Measurements from ENCODE around the gene NAA15. TPM values are rescaled to one million over a fixed set of nuclear protein-coding genes. Genes with fewer than 3 reads are reported as not detected.
"Not testable (repeated sequence)": the region's sequence is repeated elsewhere in the genome, so short reads cannot be mapped to it uniquely, and the experiment has no call there.

The NAA15 gene
- total and polyA plus RNA-seq, 8 donors = 4.8 to 55.1 (median 19.0) TPM

DNA sequence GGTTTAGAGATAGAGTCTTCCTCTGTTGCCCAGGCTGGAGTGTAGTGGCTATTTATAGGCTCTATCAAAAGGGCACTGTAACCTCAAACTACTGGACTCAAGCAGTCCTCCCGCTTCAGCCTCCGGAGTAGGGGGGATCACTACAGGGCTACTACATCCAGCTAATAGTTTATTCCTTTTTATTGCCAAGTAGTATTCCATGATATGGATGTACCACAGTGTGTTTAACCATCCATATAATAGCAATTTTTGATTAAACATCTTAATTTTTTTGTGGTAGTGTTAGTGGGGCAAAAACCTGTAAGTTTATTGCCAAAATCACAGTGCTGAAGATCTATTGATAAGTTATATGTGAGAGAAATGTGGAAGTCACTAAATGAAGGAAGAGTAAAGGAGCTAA is 3.6 kb downstream of the NAA15 start:
- 97 to 100% (median 98%) methylated on average over 2 of the region's 2 CpGs for WGBS, 5 donors

DNA sequence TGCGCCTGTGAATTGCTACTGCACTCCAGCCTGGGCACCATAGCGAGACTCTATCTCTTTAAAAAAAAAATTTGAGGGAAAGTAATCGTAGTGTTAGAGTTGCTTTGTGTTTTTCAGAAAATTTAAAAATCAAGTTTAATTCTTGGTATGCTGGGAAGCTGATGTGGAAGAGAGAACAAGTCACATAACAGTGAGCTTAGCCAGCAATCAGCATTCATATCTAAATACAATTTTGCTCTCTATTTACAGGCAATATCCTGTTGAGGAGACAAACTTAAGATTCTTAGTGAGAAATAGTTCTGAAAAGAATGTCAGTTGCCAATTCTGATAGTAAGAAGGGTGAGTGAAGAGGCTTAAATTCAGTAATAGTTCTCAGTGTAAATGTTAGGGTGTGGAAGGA is 10.6 kb downstream of the NAA15 start:
- intact Hi-C loops (cut with DNase I; ENCODE audit: low total_unique reads) = no loop called here
- Histone ChIP-seq H3K36me3 (no peaks in the 10 kb centered on the region), H3K4me1 (peaks cover 11 to 85% (median 49%) of the 10 kb centered on the region in 4 donors), H3K27me3 (no peaks in the 10 kb centered on the region), H3K4me3 (no peak overlapping the region), H3K9me3 (no peaks in the 10 kb centered on the region), H3K27ac (no peak overlapping the region)
- WGBS, 5 donors = 66 to 78% (median 70%) methylated on average over 3 of the region's 3 CpGs
- no peak for DNase-seq
- TF ChIP-seq POLR2A (IDR thresholded peaks at IDR 0.05) = no peak
- no peak for TF ChIP-seq EP300 (IDR thresholded peaks at IDR 0.05)
- no peak for TF ChIP-seq POLR2AphosphoS5 (IDR thresholded peaks at IDR 0.05)
- no peak for TF ChIP-seq CTCF (IDR thresholded peaks at IDR 0.05)

More for the DNA sequence above, 3.6 kb downstream of the NAA15 start:
- intact Hi-C loops (cut with DNase I; ENCODE audit: low total_unique reads) = no loop called here
- peaks cover 0 to 4% (median 0%) of the 10 kb centered on the region in 4 donors for H3K36me3 ChIP-seq
- H3K27ac ChIP-seq = no peak overlapping the region
- H3K4me3 ChIP-seq = no peak overlapping the region
- peaks cover 9 to 67% (median 48%) of the 10 kb centered on the region in 4 donors for H3K4me1 ChIP-seq
- no peaks in the 10 kb centered on the region for H3K27me3 ChIP-seq
- DNase-seq = no peak
- H3K9me3 ChIP-seq = peaks cover 0 to 3% (median 0%) of the 10 kb centered on the region in 4 donors
- TF ChIP-seq POLR2A (IDR thresholded peaks at IDR 0.05) (no peak), EP300 (IDR thresholded peaks at IDR 0.05) (no peak), CTCF (IDR thresholded peaks at IDR 0.05) (no peak), POLR2AphosphoS5 (IDR thresholded peaks at IDR 0.05) (no peak)

- H3K4me3 ChIP-seq = no peak overlapping the region
- no peaks in the 10 kb centered on the region for H3K27me3 ChIP-seq
- intact Hi-C loops (cut with DNase I; ENCODE audit: low total_unique reads) = no loop called here
- TF ChIP-seq CTCF (IDR thresholded peaks at IDR 0.05) (no peak), POLR2A (IDR thresholded peaks at IDR 0.05) (no peak), EP300 (IDR thresholded peaks at IDR 0.05) (no peak), POLR2AphosphoS5 (IDR thresholded peaks at IDR 0.05) (no peak)
- 89 to 100% (median 97%) methylated on average over 3 of the region's 3 CpGs for WGBS, 5 donors
- H3K36me3 ChIP-seq = no peaks in the 10 kb centered on the region
- no peak for DNase-seq
- H3K9me3 ChIP-seq = no peaks in the 10 kb centered on the region
- peaks cover 11 to 85% (median 41%) of the 10 kb centered on the region in 4 donors for H3K4me1 ChIP-seq
- no peak overlapping the region for H3K27ac ChIP-seq
These were observed 11.4 kb downstream of the NAA15 start for GRCh38 chr4:139312552-139313332.

- H3K36me3 ChIP-seq; H3K27me3 ChIP-seq; intact Hi-C loops (cut with DNase I; ENCODE audit: low total_unique reads); DNase-seq; H3K4me3 ChIP-seq; H3K27ac ChIP-seq; H3K9me3 ChIP-seq: not testable (repeated sequence)
- peaks cover 11 to 79% (median 38%) of the 10 kb centered on the region in 4 donors for H3K4me1 ChIP-seq
- WGBS, 5 donors = 83 to 90% (median 89%) methylated on average over 10 of the region's 10 CpGs
These were observed 12.1 kb downstream of the NAA15 start for GRCh38 chr4:139313414-139313813.

Measured in stomach (tissue), 9 donors.